Right cardiac atrium (tissue), 5 donors: Measurements from ENCODE around the gene LSM8. TPM values are rescaled to one million over a fixed set of nuclear protein-coding genes. Genes with fewer than 3 reads are reported as not detected.

Experiments used
- ATAC-seq, 2 donors: fragments of 200-7000 bp; cut with Tn5 transposase; one replicate each; pipeline versions ENCODE4 v1.8.0 to v1.9.1; 2020; ENCODE audit warnings: moderate library complexity in 2 of 2, mild to moderate bottlenecking in 1 of 2
- DNase-seq, 3 donors: peaks; one replicate each; pipeline ENCODE4 v3.0.0-alpha.2; 2020
- H3K27ac ChIP-seq: one replicate; pipeline ENCODE4 v1.5.1; 2013; ENCODE audit warnings: mild to moderate bottlenecking, low read length, control low read depth, moderate library complexity
- H3K27me3 ChIP-seq: one replicate; pipeline ENCODE4 v1.6.1; 2013; ENCODE audit not compliant: control insufficient read depth, insufficient read depth
- H3K4me1 ChIP-seq: one replicate; pipeline ENCODE4 v1.6.1; 2013; ENCODE audit warnings: low read length; ENCODE audit not compliant: control insufficient read depth, insufficient read depth
- H3K4me3 ChIP-seq: one replicate; pipeline ENCODE4 v1.5.1; 2013; ENCODE audit warnings: low read length, control low read depth
- H3K9me3 ChIP-seq: one replicate; pipeline ENCODE4 v1.6.1; 2013; ENCODE audit warnings: low read length; ENCODE audit not compliant: control insufficient read depth
- WGBS: extraction: QIAGEN DNeasy Blood & Tissue Kit; methylation state at CpG from one replicate; pipeline ENCODE4 v1.1.7; 2013; 5-methylcytosine and 5-hydroxymethylcytosine counted together
- intact Hi-C, 4 donors: fragments of 100-400 bp; cut with DNase I; formaldehyde crosslinking; loops; one replicate each; pipeline versions ENCODE4 v1.11.0 to v1.14.0; 2022 to 2023
- polyA plus RNA-seq: library from polyadenylated mRNA; stranded (reverse); fragments of 200-250 nt; gene quantifications from one replicate; pipeline ENCODE4 v1.2.3, GENCODE V29; 2013
- total RNA-seq, 4 donors: library from RNA; stranded (reverse); fragmentation: NEBNext Ultra II Directional; extraction: Animal tissue kit (Norgen Biotek cat#: 25700); gene quantifications; one replicate each; pipeline ENCODE4 v1.2.1, GENCODE V29; 2021
- donor health status: healthy with polysubstance abuse.
- donor health status: DM: no; HTN: yes; CAD: no.
- donor health status: DM: no; HTN: no; CAD: no.
- donor health status: DM: no; HTN: yes; CAD: no; lungs with severe emphysema.
- donor health status: DM: yes; HTN: yes; CAD: no.

The LSM8 gene
- total and polyA plus RNA-seq, 5 donors, result 16.6 to 24.4 (median 19.0) TPM

DNA sequence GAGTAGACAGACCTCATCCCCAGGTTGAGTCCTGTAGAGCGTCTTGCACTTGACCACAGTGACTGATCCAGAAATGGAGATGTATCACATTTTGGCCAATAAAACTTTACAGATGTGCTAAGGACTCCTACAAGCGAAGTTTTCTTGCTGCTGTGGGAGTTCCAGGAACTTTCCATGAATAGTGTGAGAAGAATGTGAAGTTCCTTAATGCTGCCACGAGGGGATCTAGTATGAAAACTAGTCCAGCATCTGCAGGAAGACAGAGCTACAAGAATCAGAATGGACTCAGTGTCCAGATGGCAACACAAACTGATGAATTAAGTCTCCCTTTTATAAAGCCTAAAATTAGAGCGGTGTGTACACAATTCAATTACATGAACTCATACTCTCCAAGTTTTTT lies 14.8 kb upstream of the LSM8 start:
- no peak overlapping the region for H3K27ac ChIP-seq
- no peak for DNase-seq
- H3K4me1 ChIP-seq, result no peaks in the 10 kb centered on the region
- WGBS, result 68% methylated on average over 4 of the region's 4 CpGs
- no peaks in the 10 kb centered on the region for H3K27me3 ChIP-seq
- no peak overlapping the region for H3K4me3 ChIP-seq
- no peaks in the 10 kb centered on the region for H3K9me3 ChIP-seq
- intact Hi-C loops, result no loop called here
- no peak for ATAC-seq

DNA sequence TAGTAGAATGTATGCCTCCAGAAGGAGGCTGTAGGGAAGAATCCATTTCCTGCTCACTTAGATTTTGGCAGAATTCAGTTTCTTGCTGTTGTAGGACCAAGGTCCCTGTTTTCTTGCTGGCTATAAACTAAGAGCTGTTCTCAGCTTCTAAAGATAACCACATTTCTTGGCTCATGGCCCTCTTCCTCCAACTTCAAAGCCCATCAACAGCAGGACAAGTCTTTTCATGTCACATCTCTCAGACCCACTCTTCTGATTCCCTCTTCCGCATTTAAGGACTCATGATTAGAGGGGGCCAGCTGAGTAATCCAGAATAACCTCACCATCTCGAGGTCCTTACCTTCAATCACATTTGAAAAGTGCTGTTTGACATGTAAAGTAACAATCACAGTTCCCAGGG lies 8.2 kb upstream of the LSM8 start:
- intact Hi-C loops, result no loop called here
- H3K9me3 ChIP-seq, result no peaks in the 10 kb centered on the region
- no peak overlapping the region for H3K27ac ChIP-seq
- H3K4me3 ChIP-seq, result no peak overlapping the region
- H3K4me1 ChIP-seq, result no peaks in the 10 kb centered on the region
- no peaks in the 10 kb centered on the region for H3K27me3 ChIP-seq
- 32% methylated on average over 2 of the region's 2 CpGs for WGBS
- DNase-seq (no peak), ATAC-seq (no peak)

DNA sequence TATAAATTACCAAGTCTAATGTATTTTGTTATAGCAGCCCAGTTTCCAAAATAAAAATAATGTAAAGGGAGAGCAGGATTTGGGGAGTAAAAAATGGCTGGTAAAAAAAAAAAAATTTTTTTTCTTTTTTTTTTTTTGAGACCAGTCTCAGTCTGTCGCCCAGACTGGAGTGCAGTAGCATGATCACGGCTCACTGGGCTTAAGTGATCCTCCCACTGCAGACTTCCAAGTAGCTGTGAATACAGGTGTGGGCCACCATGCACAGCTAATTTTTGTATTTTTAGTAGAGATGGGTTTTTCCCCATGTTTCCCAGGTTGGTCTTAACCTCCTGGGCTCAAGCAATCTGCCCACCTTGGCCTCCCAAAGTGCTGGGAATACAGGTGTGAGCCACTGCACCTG lies 4.8 kb upstream of the LSM8 start:
- Histone ChIP-seq H3K4me1 (peaks cover 2% of the 10 kb centered on the region), H3K4me3 (no peak overlapping the region), H3K9me3 (no peaks in the 10 kb centered on the region), H3K27ac (no peak overlapping the region), H3K27me3 (no peaks in the 10 kb centered on the region)
- 90% methylated on average over 2 of the region's 2 CpGs for WGBS
- ATAC-seq, result no peak
- intact Hi-C loops, result no loop called here
- no peak for DNase-seq

DNA sequence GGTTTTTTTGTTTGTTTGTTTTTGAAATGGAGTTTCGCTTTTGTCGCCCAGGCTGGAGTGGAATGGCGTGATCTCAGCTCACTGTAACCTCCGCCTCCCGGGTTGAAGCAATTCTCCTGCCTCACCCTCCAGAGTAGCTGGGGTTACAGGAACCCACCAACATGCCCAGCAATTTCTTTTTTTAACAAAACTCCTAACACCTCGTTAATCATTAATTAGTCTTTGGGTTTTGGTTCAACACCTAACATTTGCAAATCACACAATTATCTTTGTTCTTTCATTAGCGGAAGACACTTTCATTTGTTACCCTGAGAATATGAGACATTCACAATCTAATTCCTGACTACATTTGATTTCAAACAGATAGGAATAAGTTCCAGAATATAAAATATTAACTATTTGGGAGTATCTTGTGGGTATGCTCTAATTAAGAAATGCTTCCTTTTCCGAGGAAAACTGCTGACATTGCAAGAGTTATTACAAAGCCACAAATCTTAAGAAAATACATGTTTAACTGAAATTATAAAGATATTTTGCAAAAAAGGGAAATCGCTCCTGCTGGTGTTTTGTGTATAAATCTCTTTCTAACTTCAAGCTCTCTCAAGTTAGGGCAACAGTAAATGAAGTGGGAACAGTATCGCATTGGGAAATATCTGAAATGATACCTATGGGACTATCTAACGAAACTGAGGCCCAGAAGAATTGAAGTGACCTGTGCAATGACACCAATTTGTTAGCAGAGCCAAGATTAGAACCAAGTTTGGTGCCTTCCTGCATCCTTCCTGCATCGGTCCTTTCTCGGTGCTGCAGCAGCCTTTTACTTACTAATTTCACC lies 1.2 kb upstream of the LSM8 start:
- DNase-seq (no peak), ATAC-seq (no peak)
- peaks cover 5% of the 10 kb centered on the region for H3K4me1 ChIP-seq
- H3K27ac ChIP-seq, result peak overlapping the region; percentile 99
- intact Hi-C loops, result no loop called here
- 68% methylated on average over 13 of the region's 13 CpGs for WGBS
- H3K4me3 ChIP-seq, result peak overlapping the region; percentile 80
- H3K9me3 ChIP-seq, result no peaks in the 10 kb centered on the region
- H3K27me3 ChIP-seq, result no peaks in the 10 kb centered on the region

- Histone ChIP-seq H3K27me3 (no peaks in the 10 kb centered on the region), H3K9me3 (no peaks in the 10 kb centered on the region), H3K27ac (peak overlapping the region; percentile 99), H3K4me3 (peak overlapping the region; percentile 80), H3K4me1 (peaks cover 5% of the 10 kb centered on the region)
- under 1% methylated on average over 15 of the region's 15 CpGs for WGBS
- peak in 1 of 2 donors; percentile 17 for ATAC-seq
- peak in 1 of 3 donors; percentile 38 for DNase-seq
- intact Hi-C loops, result no loop called here
Observed at GRCh38 chr7:118183428-118183785, 557 bp upstream of the LSM8 start.

GRCh38 chr7:118184565-118184940 lies 589 bp downstream of the LSM8 start:
- no peak for ATAC-seq
- Histone ChIP-seq H3K4me3 (peak overlapping the region; percentile 80), H3K9me3 (no peaks in the 10 kb centered on the region), H3K4me1 (peaks cover 5% of the 10 kb centered on the region), H3K27me3 (no peaks in the 10 kb centered on the region), H3K27ac (peak overlapping the region; percentile 94)
- intact Hi-C loops, result no loop called here
- no peak for DNase-seq
- 6% methylated on average over 10 of the region's 10 CpGs for WGBS

DNA sequence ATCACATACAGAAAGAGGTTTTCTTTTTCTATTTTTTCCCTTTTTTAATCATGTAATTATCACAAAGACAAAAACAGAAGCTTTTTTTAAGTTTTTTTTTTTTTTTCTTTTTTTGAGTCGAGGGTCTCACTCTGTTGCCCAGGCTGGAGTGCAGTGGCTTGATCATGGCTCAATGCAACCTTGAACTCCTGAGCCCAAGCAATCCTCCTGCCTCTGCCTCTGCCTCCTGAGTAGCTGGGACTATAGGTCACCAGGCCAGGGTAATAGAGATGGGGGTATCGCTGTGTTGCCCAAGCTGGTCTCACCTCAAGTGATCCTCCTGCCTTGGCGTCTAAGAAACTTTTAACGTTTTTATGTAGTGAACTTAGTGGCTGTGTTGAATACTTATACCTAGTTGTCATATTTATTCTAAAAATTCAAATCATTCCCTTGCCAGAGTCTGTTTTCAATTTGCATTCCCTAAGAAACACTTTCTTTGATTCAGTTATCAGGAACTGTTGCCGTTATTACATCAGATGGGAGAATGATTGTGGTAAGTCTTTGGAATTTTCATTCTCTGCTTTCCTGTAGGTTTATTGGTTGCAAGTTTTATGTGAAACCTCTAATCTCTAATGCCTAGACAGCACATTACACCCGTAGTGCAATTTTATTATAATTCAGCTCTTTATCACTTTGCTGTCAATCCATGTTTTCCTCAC lies 1.3 kb downstream of the LSM8 start:
- Histone ChIP-seq H3K27ac (no peak overlapping the region), H3K4me1 (peaks cover 5% of the 10 kb centered on the region), H3K9me3 (no peaks in the 10 kb centered on the region), H3K4me3 (peak overlapping the region; percentile 80), H3K27me3 (no peaks in the 10 kb centered on the region)
- intact Hi-C loops, result no loop called here
- ATAC-seq (no peak), DNase-seq (no peak)
- 82% methylated on average over 6 of the region's 6 CpGs for WGBS

DNA sequence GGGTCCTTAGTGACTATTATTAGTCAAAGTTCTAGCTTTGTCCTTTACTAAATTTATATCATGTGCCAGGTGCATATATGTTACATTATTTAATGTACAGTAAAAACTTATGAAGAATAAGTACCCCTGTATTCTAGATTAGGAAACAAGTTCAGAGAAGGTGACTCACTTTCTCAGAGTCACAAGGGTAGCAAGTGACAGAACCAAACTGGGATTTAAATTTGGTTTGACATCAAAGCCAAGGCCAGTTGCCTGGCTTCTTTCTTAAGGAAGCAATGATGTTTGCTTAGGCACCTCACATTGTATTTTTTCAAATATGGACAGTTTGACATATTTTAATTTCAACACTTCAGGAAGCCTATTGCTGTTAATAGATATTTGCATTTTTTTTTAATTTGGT lies 2.5 kb downstream of the LSM8 start:
- ATAC-seq (no peak), DNase-seq (no peak)
- intact Hi-C loops, result no loop called here
- no peak overlapping the region for H3K27ac ChIP-seq
- H3K4me1 ChIP-seq, result peaks cover 5% of the 10 kb centered on the region
- no peaks in the 10 kb centered on the region for H3K9me3 ChIP-seq
- no peaks in the 10 kb centered on the region for H3K27me3 ChIP-seq
- no peak overlapping the region for H3K4me3 ChIP-seq

DNA sequence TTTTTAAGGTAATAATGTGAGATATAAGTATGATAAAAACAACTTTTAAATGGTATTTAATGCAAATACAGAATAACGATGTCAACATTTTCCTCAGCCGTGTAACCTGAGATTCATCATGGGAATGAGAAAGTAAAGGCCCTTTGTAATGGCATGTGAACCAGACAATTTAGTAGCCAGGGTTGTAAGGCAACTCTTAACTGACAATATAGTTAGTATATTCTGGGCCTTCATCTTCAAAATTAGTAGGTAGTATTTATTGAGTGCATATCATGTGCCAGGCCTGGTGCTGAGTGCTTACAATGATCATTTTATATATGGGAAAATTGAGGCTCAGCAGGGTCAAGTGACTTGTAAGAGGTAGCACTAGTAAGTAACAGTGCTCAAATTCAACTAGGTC lies 10.6 kb downstream of the LSM8 start:
- no peaks in the 10 kb centered on the region for H3K9me3 ChIP-seq
- no peak overlapping the region for H3K4me3 ChIP-seq
- intact Hi-C loops, result no loop called here
- H3K27ac ChIP-seq, result no peak overlapping the region
- H3K4me1 ChIP-seq, result no peaks in the 10 kb centered on the region
- ATAC-seq, result no peak
- no peaks in the 10 kb centered on the region for H3K27me3 ChIP-seq
- 80% methylated on average over 2 of the region's 2 CpGs for WGBS
- DNase-seq, result no peak

GRCh38 chr7:118195837-118196474 lies 12.0 kb downstream of the LSM8 start:
- Histone ChIP-seq H3K4me1 (no peaks in the 10 kb centered on the region), H3K27me3 (no peaks in the 10 kb centered on the region), H3K4me3 (no peak overlapping the region), H3K27ac (no peak overlapping the region), H3K9me3 (no peaks in the 10 kb centered on the region)
- 55% methylated on average over 6 of the region's 6 CpGs for WGBS
- intact Hi-C loops, result no loop called here
- DNase-seq (no peak), ATAC-seq (peak; percentile 67 to 71)

- Histone ChIP-seq H3K27ac (no peak overlapping the region), H3K9me3 (no peaks in the 10 kb centered on the region), H3K4me3 (no peak overlapping the region), H3K4me1 (no peaks in the 10 kb centered on the region), H3K27me3 (no peaks in the 10 kb centered on the region)
- DNase-seq (no peak), ATAC-seq (no peak)
- 57% methylated on average over 2 of the region's 2 CpGs for WGBS
- intact Hi-C loops, result no loop called here
Observed at GRCh38 chr7:118202061-118202460, 18.1 kb downstream of the LSM8 start.
